ENCODE measurements around the gene ODF4. TPM values are rescaled to one million over a fixed set of nuclear protein-coding genes. Genes with fewer than 3 reads are reported as not detected.
"Not testable (repeated sequence)": the region's sequence is repeated elsewhere in the genome, so short reads cannot be mapped to it uniquely, and the experiment has no call there.

The ODF4 gene
- total and polyA plus RNA-seq, 7 donors, result not detected

DNA sequence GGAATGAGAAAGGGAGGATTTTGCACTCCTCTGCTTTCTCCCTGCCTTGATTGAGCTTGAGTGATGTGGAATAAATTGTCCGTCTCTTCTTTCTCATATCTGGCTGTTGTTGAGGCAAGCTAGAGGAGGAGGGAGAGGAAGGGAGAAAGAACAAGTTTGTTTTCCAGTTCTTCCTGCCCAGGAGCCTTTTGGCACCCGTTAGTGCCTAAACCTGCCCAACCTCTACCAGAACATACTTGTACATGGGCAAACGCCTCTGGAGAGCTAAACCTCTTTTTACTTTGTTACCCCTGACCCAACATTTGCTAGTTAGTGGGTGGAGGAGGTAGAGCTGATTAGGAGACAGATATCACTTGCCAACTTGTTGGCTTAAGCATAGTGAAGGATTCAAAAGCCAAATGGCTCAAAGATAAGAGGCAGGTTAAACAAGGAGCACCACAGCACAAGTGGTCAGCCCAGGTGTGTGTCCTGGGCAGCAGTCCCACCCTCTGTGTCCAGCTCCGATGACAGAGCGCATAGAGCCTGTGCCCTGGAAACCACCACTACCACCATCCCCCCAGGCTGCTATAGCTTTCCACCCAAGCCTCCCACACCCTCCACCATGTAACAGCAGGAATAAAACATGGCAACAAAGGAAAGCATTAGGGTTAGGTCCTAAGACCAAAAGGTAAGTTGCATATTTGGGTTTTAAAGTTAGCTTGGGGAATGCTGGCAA lies 6.5 kb downstream of the ODF4 start:
- no peak overlapping the region for H3K4me3 ChIP-seq
- 75 to 83% (median 78%) methylated on average over 5 of the region's 5 CpGs for WGBS, 3 donors
- intact Hi-C loops (cut with DNase I), result no loop called here
- DNase-seq (no peak), ATAC-seq (no peak)
- peaks cover 0 to 16% (median 0%) of the 10 kb centered on the region in 3 donors for H3K27me3 ChIP-seq (ENCODE audit: insufficient read depth in 3 of 3, low read length in 2 of 3)
- TF ChIP-seq, protein P1, sequence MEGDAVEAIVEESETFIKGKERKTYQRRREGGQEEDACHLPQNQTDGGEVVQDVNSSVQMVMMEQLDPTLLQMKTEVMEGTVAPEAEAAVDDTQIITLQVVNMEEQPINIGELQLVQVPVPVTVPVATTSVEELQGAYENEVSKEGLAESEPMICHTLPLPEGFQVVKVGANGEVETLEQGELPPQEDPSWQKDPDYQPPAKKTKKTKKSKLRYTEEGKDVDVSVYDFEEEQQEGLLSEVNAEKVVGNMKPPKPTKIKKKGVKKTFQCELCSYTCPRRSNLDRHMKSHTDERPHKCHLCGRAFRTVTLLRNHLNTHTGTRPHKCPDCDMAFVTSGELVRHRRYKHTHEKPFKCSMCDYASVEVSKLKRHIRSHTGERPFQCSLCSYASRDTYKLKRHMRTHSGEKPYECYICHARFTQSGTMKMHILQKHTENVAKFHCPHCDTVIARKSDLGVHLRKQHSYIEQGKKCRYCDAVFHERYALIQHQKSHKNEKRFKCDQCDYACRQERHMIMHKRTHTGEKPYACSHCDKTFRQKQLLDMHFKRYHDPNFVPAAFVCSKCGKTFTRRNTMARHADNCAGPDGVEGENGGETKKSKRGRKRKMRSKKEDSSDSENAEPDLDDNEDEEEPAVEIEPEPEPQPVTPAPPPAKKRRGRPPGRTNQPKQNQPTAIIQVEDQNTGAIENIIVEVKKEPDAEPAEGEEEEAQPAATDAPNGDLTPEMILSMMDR (IDR thresholded peaks at IDR 0.05), result no peak
- no peaks in the 10 kb centered on the region for H3K4me1 ChIP-seq
- no peaks in the 10 kb centered on the region for H3K36me3 ChIP-seq (ENCODE audit: insufficient read depth in 1 of 2, low read depth in 1 of 2)
- H3K9me3 ChIP-seq, result no peaks in the 10 kb centered on the region
- H3K27ac ChIP-seq, result no peak overlapping the region

DNA sequence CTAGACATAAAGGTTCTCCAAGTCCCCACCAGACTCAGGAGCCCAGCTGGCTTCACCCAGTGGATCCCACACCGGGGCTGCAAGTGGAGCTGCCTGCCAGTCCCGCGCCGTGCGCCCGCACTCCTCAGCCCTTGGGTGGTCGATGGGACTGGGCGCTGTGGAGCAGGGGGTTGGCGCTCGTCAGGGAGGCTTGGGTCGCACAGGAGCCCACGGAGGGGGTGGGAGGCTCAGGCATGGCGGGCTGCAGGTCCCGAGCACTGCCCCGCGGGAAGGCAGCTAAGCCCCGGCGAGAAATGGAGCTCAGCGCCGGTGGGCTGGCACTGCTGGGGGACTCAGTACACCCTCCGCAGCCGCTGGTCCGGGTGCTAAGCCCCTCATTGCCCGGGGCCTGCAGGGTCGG lies 7.4 kb downstream of the ODF4 start:
- ATAC-seq; H3K9me3 ChIP-seq; H3K4me3 ChIP-seq; intact Hi-C loops (cut with DNase I); H3K36me3 ChIP-seq (ENCODE audit: insufficient read depth in 1 of 2, low read depth in 1 of 2); H3K27ac ChIP-seq; H3K4me1 ChIP-seq; DNase-seq: not testable (repeated sequence)
- WGBS, 3 donors, result 46 to 61% (median 50%) methylated on average over 9 to 25 of the region's 25 CpGs
- H3K27me3 ChIP-seq (ENCODE audit: insufficient read depth in 3 of 3, low read length in 2 of 3), result peaks cover 0 to 16% (median 0%) of the 10 kb centered on the region in 3 donors

DNA sequence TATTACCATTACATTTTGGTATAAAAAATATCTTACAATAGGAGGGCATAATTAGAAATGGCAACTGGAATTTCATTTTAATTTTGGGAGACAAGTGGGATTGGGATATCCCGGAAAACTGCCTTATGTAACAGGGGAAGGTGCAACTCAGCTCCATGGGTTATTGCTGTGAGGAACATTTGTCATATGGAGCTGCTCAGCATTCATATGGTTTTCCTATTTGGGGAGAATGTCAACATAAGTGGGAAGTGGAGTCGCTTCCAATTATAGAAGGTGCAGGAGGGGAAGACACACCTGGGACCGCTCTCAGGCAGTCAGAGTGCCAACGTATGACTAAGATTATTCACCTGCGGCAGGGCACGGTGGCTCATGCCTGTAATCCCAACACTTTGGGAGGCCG lies 10.7 kb downstream of the ODF4 start:
- no peaks in the 10 kb centered on the region for H3K9me3 ChIP-seq
- intact Hi-C loops (cut with DNase I), result no loop called here
- ATAC-seq, result no peak
- peaks cover 0 to 15% (median 0%) of the 10 kb centered on the region in 3 donors for H3K27me3 ChIP-seq (ENCODE audit: insufficient read depth in 3 of 3, low read length in 2 of 3)
- H3K27ac ChIP-seq, result no peak overlapping the region
- TF ChIP-seq, protein P1 (IDR thresholded peaks at IDR 0.05), result no peak
- H3K4me3 ChIP-seq, result no peak overlapping the region
- no peak for DNase-seq
- no peaks in the 10 kb centered on the region for H3K4me1 ChIP-seq
- no peaks in the 10 kb centered on the region for H3K36me3 ChIP-seq (ENCODE audit: insufficient read depth in 1 of 2, low read depth in 1 of 2)
- WGBS, 3 donors, result 64 to 75% (median 70%) methylated on average over 7 of the region's 7 CpGs

DNA sequence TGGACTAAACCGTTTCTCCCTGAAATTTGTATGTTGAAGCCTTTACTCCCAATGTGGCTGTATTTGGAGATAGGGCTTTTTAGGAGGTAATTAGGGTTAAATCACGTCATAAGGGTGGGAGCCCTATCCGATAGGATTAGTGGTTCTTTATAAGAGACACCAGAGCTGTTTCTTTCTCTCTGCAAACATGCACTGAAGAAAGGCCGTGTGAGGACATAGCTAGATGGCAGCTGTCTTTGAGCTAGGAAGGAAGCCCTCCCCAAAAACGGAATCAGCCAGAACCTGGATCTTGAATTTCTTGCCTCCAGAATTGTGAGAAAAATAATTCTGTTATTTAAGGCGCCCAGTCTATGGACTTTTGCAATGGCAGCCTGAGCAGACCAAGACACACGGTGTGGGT lies 14.1 kb downstream of the ODF4 start:
- no peak for ATAC-seq
- no peaks in the 10 kb centered on the region for H3K27me3 ChIP-seq (ENCODE audit: insufficient read depth in 3 of 3, low read length in 2 of 3)
- H3K4me3 ChIP-seq, result no peak overlapping the region
- no peak for DNase-seq
- H3K9me3 ChIP-seq, result no peaks in the 10 kb centered on the region
- TF ChIP-seq, protein P1 (IDR thresholded peaks at IDR 0.05), result no peak
- no peak overlapping the region for H3K27ac ChIP-seq
- intact Hi-C loops (cut with DNase I), result no loop called here
- H3K4me1 ChIP-seq, result no peaks in the 10 kb centered on the region
- peaks cover 0 to under 1% of the 10 kb centered on the region in 2 donors for H3K36me3 ChIP-seq (ENCODE audit: insufficient read depth in 1 of 2, low read depth in 1 of 2)
- 52 to 53% (median 53%) methylated on average over 7 of the region's 7 CpGs for WGBS, 3 donors

DNA sequence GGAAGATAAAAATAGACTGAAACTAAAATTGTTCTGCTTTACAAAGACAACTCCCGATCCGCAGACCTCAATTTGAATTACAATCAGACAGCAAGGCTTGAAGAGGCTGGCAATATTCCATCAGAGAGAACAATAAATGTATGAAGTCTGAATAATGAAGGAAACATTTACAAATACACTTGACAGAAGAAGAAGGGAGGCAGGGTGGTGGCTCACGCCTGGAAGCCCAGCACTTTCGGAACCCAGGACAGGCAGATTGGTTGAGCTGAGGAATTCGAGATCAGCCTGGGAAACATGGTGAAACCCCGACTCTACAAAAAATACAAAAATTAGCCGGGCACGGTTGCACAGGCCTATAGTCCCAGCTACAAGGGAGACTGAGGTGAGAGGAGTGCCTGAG lies 14.6 kb downstream of the ODF4 start:
- Histone ChIP-seq H3K27ac (no peak overlapping the region), H3K4me3 (no peak overlapping the region), H3K4me1 (peaks cover 4% of the 10 kb centered on the region), H3K9me3 (no peaks in the 10 kb centered on the region), H3K36me3 (ENCODE audit: insufficient read depth in 1 of 2, low read depth in 1 of 2) (peaks cover 0 to 6% of the 10 kb centered on the region in 2 donors), H3K27me3 (ENCODE audit: insufficient read depth in 3 of 3, low read length in 2 of 3) (no peaks in the 10 kb centered on the region)
- TF ChIP-seq, protein P1 (IDR thresholded peaks at IDR 0.05), result no peak
- ATAC-seq (no peak), DNase-seq (no peak)
- intact Hi-C loops (cut with DNase I), result no loop called here
- WGBS, 3 donors, result 59 to 61% (median 61%) methylated on average over 8 of the region's 8 CpGs

Measured in psoas muscle (tissue), 8 donors.